Activated gamma-delta T cell (primary cell): ENCODE measurements around the gene PRR22.
"Not testable (repeated sequence)": the region's sequence is repeated elsewhere in the genome, so short reads cannot be mapped to it uniquely, and the experiment has no call there.

Experiments used
- DNase-seq: peaks from one replicate; lab custom pipeline; 2025; lab: John Stamatoyannopoulos, UW

Gene PRR22

GRCh38 chr19:5790559-5791520 lies 6.3 kb upstream of the PRR22 start, which contains the start of gene DUS3L:
DUS3L (minus strand) TSS chr19:5791163; CDS start chr19:5791141, 22 bp downstream.
- DNase-seq, result peak; percentile 90

- DNase-seq, result no peak
Observed at GRCh38 chr19:5789886-5790558, 5.5 kb upstream of the PRR22 start.

DNA sequence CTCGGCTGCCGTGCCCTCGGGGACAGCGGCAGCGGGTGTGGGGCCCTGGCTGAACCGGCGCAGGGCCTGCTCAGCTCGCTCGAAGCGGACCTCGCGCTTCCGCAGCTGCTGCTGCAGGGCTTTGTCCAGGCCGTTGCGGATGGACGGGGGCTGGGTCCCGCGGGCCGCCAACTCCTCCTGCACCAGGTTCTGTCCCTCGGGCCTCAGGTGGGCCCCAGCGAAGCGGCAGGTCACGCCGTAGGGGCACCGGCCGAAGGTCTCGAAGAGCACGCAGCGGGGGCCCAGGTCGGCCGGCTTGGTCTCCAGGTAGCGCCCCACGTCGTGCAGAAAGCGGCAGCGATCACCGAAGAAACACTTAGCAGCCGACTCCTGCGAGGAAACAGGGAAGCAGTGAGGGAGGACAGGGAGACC lies 4.8 kb upstream of the PRR22 start:
- DNase-seq, result no peak

DNA sequence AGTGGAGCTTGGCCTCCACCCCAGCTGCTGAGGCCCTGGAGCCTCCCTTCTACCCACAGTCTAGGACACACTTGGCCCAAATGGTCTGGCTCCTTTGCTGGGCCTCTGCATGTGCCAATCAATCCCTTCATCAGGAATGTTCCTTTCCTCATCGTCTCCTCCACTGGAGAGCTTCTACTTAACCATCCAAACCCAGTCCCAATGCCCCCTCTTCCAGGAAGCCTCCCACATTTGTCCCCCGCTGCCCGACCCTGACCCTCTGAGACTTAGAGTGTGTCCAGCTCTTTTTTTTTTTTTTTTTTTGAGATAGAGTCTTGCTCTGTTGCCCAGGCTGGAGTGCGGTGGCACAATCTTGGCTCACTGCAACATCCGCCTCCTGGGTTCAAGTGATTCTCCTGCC lies 3.9 kb upstream of the PRR22 start:
- DNase-seq, result no peak

GRCh38 chr19:5787409-5788182 lies 3.0 kb upstream of the PRR22 start:
- DNase-seq, result no peak

GRCh38 chr19:5786593-5787408 lies 2.3 kb upstream of the PRR22 start:
- no peak for DNase-seq

- no peak for DNase-seq
Observed at GRCh38 chr19:5785423-5785822, 877 bp upstream of the PRR22 start.

- no peak for DNase-seq
Observed at GRCh38 chr19:5782945-5783919, 1.3 kb downstream of the PRR22 start.

- no peak for DNase-seq
Observed at GRCh38 chr19:5782322-5782721, 2.2 kb downstream of the PRR22 start.

- not testable (repeated sequence) for DNase-seq
Observed at GRCh38 chr19:5780916-5781315, 3.6 kb downstream of the PRR22 start.

GRCh38 chr19:5778402-5778801 lies 6.1 kb downstream of the PRR22 start:
- no peak for DNase-seq

DNA sequence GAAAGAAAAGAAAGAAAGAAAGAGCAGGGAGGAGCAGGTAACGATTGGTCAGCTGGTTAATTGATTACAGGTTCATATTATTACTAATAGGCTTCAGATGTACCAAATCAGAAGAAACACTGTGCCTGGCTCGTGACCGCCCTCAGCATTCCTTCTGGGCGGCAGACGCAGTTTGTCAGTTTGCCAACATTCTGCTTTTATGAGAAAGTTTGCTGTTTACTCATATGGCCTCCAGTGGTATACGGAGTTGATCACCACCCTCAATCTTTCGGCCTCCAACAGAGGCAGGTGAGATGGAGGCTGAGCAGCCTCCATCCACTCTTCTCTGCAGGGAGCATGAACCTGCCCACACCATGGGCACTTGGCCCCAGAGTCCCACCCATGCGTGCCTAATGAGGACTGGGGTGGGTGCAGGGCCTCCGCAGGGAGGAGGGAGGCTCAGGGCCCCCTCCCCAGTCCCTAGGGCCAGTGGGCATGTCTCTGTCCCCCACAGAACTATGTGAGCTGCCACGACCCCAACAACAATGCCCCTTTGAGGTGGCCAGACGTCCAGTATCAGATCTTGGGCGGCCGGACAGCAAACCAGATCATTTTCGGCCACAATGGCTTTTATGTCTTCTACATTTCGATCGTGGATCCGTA lies 8.8 kb downstream of the PRR22 start:
- DNase-seq, result no peak

DNA sequence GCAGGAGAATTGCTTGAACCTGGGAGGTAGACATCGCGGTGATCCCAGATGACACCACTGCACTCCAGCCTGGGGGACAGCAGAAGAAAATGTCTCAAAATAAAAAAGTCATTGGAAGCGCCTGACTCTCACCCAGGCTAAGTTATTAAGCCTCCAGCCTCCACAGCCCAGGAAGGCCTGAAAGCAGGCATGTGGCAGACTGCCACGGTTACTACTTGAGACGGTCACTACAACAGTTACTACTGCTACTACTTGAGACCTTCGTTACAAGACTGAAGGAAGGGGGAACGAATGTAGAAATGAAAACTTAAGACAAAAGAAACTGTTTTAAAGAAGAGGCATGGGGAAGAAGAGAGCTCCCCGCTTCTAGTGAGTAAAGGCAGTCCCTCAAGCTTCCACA lies 9.6 kb downstream of the PRR22 start:
- no peak for DNase-seq

GRCh38 chr19:5773276-5773675 lies 11.3 kb downstream of the PRR22 start:
- DNase-seq, result no peak

DNA sequence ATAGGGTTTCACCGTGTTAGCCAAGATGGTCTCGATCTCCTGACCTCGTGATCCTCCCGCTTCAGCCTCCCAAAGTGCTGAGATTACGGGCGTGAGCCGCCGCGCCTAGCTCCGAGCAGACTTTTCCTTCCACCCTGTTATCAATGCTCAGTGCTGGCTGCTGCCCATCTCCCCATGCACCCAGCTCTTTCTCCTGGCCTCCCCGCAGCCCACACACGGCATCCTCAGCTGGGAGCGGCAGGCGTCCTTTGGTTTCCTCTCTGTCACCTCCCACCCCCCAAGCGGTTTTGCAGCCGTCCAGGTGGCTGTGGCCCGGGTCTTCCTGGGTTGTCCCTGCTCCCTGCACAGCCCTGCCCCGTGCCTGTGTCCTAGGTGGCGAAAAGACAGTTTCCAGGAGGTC lies 12.1 kb downstream of the PRR22 start:
- DNase-seq, result no peak

- no peak for DNase-seq
Observed at GRCh38 chr19:5767949-5768348, 16.6 kb downstream of the PRR22 start.

GRCh38 chr19:5765220-5765619 lies 19.3 kb downstream of the PRR22 start:
- DNase-seq, result no peak

DNA sequence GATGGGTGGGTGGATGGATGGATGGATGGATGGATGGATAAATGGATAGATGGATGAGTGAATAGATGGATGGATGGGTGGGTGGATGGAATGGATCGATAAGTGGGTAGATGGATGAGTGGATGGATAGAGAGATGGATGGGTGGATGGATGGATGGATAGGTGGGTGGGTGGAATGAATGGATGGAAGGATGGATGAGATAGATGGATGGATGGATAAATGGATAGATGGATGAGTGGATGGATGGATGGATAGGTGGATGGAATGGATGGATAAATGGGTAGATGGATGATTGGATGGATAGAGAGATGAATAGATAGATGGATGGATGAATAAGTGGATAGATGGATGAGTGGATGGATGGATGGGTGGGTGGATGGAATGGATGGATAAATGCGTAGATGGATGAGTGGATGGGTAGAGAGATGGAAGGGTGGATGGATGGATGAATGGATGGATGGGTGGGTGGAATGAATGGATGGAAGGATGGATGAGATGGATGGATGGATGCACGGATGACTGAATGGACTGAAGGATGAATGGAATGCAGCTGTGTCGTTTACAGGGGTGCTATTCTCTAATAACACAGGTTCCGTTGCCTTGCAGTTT lies 21.8 kb downstream of the PRR22 start:
- no peak for DNase-seq

GRCh38 chr19:5753743-5754142 lies 30.8 kb downstream of the PRR22 start:
- DNase-seq, result no peak
